Activated T-helper 1 cell treated with anti-CD3 and anti-CD28 coated beads, Interleukin-12 subunit alpha, Interleukin-12 subunit beta, Interleukin-2, Interleukin-4 antibody, amounts not matched to agents 30 ng/mL and 10 ng/mL and 1 ng/mL, durations not matched to agents 14 hours and 24 hours and 36 hours (primary cell): Measurements from ENCODE around the gene CELF1. TPM values are rescaled to one million over a fixed set of nuclear protein-coding genes. Genes with fewer than 3 reads are reported as not detected.
"Not testable (repeated sequence)": the region's sequence is repeated elsewhere in the genome, so short reads cannot be mapped to it uniquely, and the experiment has no call there.

Experiments
- DNase-seq: peaks from one replicate; pipeline ENCODE4 v3.0.0; 2021; ENCODE audit warnings: low spot score
- H3K27ac Mint-ChIP-seq: one replicate; pipeline ENCODE4 v1.8.0; 2021; ENCODE audit warnings: mild to moderate bottlenecking, mixed read lengths
- H3K27me3 Mint-ChIP-seq: one replicate; pipeline ENCODE4 v1.8.0; 2022; ENCODE audit warnings: mild to moderate bottlenecking, moderate library complexity, mixed read lengths; ENCODE audit not compliant: insufficient read depth
- H3K36me3 Mint-ChIP-seq: one replicate; pipeline ENCODE4 v1.8.0; 2021; ENCODE audit warnings: low read depth, mixed read lengths
- H3K4me1 Mint-ChIP-seq: one replicate; pipeline ENCODE4 v1.8.0; 2021; ENCODE audit warnings: low read depth, mixed read lengths
- H3K4me3 Mint-ChIP-seq: one replicate; pipeline ENCODE4 v1.8.0; 2021; ENCODE audit warnings: mild to moderate bottlenecking, moderate library complexity, mixed read lengths
- H3K9me3 Mint-ChIP-seq: one replicate; pipeline ENCODE4 v1.8.0; 2021; ENCODE audit warnings: mixed read lengths
- intact Hi-C: fragments of 100-400 bp; cut with micrococcal nuclease; formaldehyde crosslinking; loops from one replicate; pipeline ENCODE4 v1.15.1; 2024
- total RNA-seq: library from RNA; stranded (reverse); gene quantifications from 2 replicates; pipeline ENCODE4 v1.2.3, GENCODE V29; 2022

The CELF1 gene
- total RNA-seq, 1 donor from 2014 or later, result 148 TPM

- intact Hi-C loops, result loop anchor here (5.0 kb wide), 1 partner anchor 217 kb away; the partner anchor contains the start of gene FNBP4
- Mint-ChIP-seq H3K36me3 (peaks cover 24% of the 10 kb centered on the region), H3K27ac (peak overlapping the region; percentile 48), H3K4me3 (peak overlapping the region; percentile 99), H3K9me3 (no peaks in the 10 kb centered on the region), H3K27me3 (no peaks in the 10 kb centered on the region), H3K4me1 (peaks cover 40% of the 10 kb centered on the region)
- no peak for DNase-seq
Measured at GRCh38 chr11:47550288-47551047, 2.5 kb downstream of the CELF1 start.

GRCh38 chr11:47546274-47546673, 6.7 kb downstream of the CELF1 start:
- H3K9me3 Mint-ChIP-seq, H3K4me3 Mint-ChIP-seq, H3K27ac Mint-ChIP-seq, H3K27me3 Mint-ChIP-seq, intact Hi-C loops, DNase-seq: not testable (repeated sequence)
- peaks cover 17% of the 10 kb centered on the region for H3K36me3 Mint-ChIP-seq
- peaks cover 38% of the 10 kb centered on the region for H3K4me1 Mint-ChIP-seq

GRCh38 chr11:47545298-47545697, 7.6 kb downstream of the CELF1 start:
- no peak overlapping the region for H3K27ac Mint-ChIP-seq
- no peak for DNase-seq
- H3K9me3 Mint-ChIP-seq, result no peaks in the 10 kb centered on the region
- peaks cover 10% of the 10 kb centered on the region for H3K36me3 Mint-ChIP-seq
- intact Hi-C loops, result no loop called here
- H3K27me3 Mint-ChIP-seq, result no peaks in the 10 kb centered on the region
- H3K4me1 Mint-ChIP-seq, result peaks cover 38% of the 10 kb centered on the region
- no peak overlapping the region for H3K4me3 Mint-ChIP-seq

GRCh38 chr11:47541070-47541469, 11.9 kb downstream of the CELF1 start:
- H3K9me3 Mint-ChIP-seq, result no peaks in the 10 kb centered on the region
- peaks cover 11% of the 10 kb centered on the region for H3K36me3 Mint-ChIP-seq
- intact Hi-C loops, result no loop called here
- peak overlapping the region; percentile 44 for H3K27ac Mint-ChIP-seq
- no peak for DNase-seq
- peaks cover 44% of the 10 kb centered on the region for H3K4me1 Mint-ChIP-seq
- H3K27me3 Mint-ChIP-seq, result no peaks in the 10 kb centered on the region
- no peak overlapping the region for H3K4me3 Mint-ChIP-seq

GRCh38 chr11:47539681-47540039, 13.3 kb downstream of the CELF1 start:
- intact Hi-C loops, result loop anchor here (2.0 kb wide), 1 partner anchor 15 kb away; no protein-coding TSS in a partner anchor
- H3K27ac Mint-ChIP-seq, result no peak overlapping the region
- no peak for DNase-seq
- H3K4me1 Mint-ChIP-seq, result peaks cover 48% of the 10 kb centered on the region
- H3K4me3 Mint-ChIP-seq, result no peak overlapping the region
- H3K27me3 Mint-ChIP-seq, result no peaks in the 10 kb centered on the region
- H3K9me3 Mint-ChIP-seq, result no peaks in the 10 kb centered on the region
- peaks cover 11% of the 10 kb centered on the region for H3K36me3 Mint-ChIP-seq

GRCh38 chr11:47538741-47539565, 14.0 kb downstream of the CELF1 start:
- Mint-ChIP-seq H3K27me3 (no peaks in the 10 kb centered on the region), H3K27ac (no peak overlapping the region), H3K4me1 (peaks cover 43% of the 10 kb centered on the region), H3K4me3 (no peak overlapping the region), H3K36me3 (peaks cover 11% of the 10 kb centered on the region), H3K9me3 (no peaks in the 10 kb centered on the region)
- DNase-seq, result no peak
- intact Hi-C loops, result loop anchor here (2.0 kb wide), 1 partner anchor 14 kb away; no protein-coding TSS in a partner anchor

- H3K4me3 Mint-ChIP-seq, result no peak overlapping the region
- no peak for DNase-seq
- H3K36me3 Mint-ChIP-seq, result peaks cover 9% of the 10 kb centered on the region
- no peaks in the 10 kb centered on the region for H3K27me3 Mint-ChIP-seq
- no peaks in the 10 kb centered on the region for H3K9me3 Mint-ChIP-seq
- H3K27ac Mint-ChIP-seq, result no peak overlapping the region
- H3K4me1 Mint-ChIP-seq, result peaks cover 44% of the 10 kb centered on the region
- intact Hi-C loops, result no loop called here
Measured at GRCh38 chr11:47536915-47537314, 16.0 kb downstream of the CELF1 start.

GRCh38 chr11:47534704-47535251, 18.2 kb downstream of the CELF1 start:
- Mint-ChIP-seq H3K9me3 (no peaks in the 10 kb centered on the region), H3K27me3 (no peaks in the 10 kb centered on the region), H3K36me3 (peaks cover 12% of the 10 kb centered on the region), H3K4me3 (no peak overlapping the region), H3K4me1 (peaks cover 32% of the 10 kb centered on the region), H3K27ac (no peak overlapping the region)
- DNase-seq, result no peak
- intact Hi-C loops, result no loop called here

- intact Hi-C loops, result no loop called here
- H3K36me3 Mint-ChIP-seq, result peaks cover 9% of the 10 kb centered on the region
- H3K9me3 Mint-ChIP-seq, result no peaks in the 10 kb centered on the region
- H3K4me3 Mint-ChIP-seq, result no peak overlapping the region
- DNase-seq, result no peak
- H3K27me3 Mint-ChIP-seq, result no peaks in the 10 kb centered on the region
- H3K4me1 Mint-ChIP-seq, result peaks cover 21% of the 10 kb centered on the region
- no peak overlapping the region for H3K27ac Mint-ChIP-seq
Measured at GRCh38 chr11:47533690-47534151, 19.2 kb downstream of the CELF1 start.

GRCh38 chr11:47532597-47533213, 20.2 kb downstream of the CELF1 start:
- intact Hi-C loops, result no loop called here
- Mint-ChIP-seq H3K36me3 (peaks cover 8% of the 10 kb centered on the region), H3K4me1 (peaks cover 19% of the 10 kb centered on the region), H3K27ac (peak overlapping the region; percentile 44), H3K9me3 (no peaks in the 10 kb centered on the region), H3K4me3 (no peak overlapping the region), H3K27me3 (no peaks in the 10 kb centered on the region)
- DNase-seq, result no peak

- peaks cover 19% of the 10 kb centered on the region for H3K4me1 Mint-ChIP-seq
- no peak overlapping the region for H3K4me3 Mint-ChIP-seq
- no peak for DNase-seq
- no peak overlapping the region for H3K27ac Mint-ChIP-seq
- no peaks in the 10 kb centered on the region for H3K9me3 Mint-ChIP-seq
- no peaks in the 10 kb centered on the region for H3K27me3 Mint-ChIP-seq
- intact Hi-C loops, result no loop called here
- H3K36me3 Mint-ChIP-seq, result peaks cover 6% of the 10 kb centered on the region
Measured at GRCh38 chr11:47531666-47532065, 21.3 kb downstream of the CELF1 start.

GRCh38 chr11:47530721-47531120, 22.2 kb downstream of the CELF1 start:
- H3K9me3 Mint-ChIP-seq, H3K4me3 Mint-ChIP-seq, H3K27ac Mint-ChIP-seq, H3K36me3 Mint-ChIP-seq, H3K27me3 Mint-ChIP-seq, intact Hi-C loops, DNase-seq: not testable (repeated sequence)
- peaks cover 27% of the 10 kb centered on the region for H3K4me1 Mint-ChIP-seq
